HCT116 (cell line): ENCODE data around the gene PHF8. TPM values are rescaled to one million over a fixed set of nuclear protein-coding genes. Genes with fewer than 3 reads are reported as not detected.

Experiments
- ATAC-seq: fragments of 200-7000 bp; cut with Tn5 transposase; 2 replicates; pipeline ENCODE4 v1.9.1; 2020; ENCODE audit warnings: mild to moderate bottlenecking, moderate library complexity
- BruUV-seq: library from RNA; stranded (reverse); fragments of 400-500 nt; replicated peaks from 2 replicates; lab custom pipeline; 2021; lab: Mats Ljungman, UMichigan
- CTCF ChIA-PET: fragments of 300-600 bp; sonication (Branson Sonifier 250); formaldehyde crosslinking; loops from one replicate; lab custom pipeline; 2021; ENCODE audit warnings: antibody characterized with exemption; lab: Charles Lee
- POLR2A ChIA-PET: fragments of 300-600, 350-600 bp; sonication (Branson Sonifier 250); formaldehyde crosslinking; loops from one replicate; lab custom pipeline; 2021; ENCODE audit warnings: antibody characterized with exemption; lab: Charles Lee
- RAD21 ChIA-PET, 2 experiments: fragments of 300-600 bp; sonication (Branson Sonifier 250); formaldehyde crosslinking; loops; one replicate each; lab custom pipeline; 2023; ENCODE audit warnings: low total read pairs in 2 of 2; ENCODE audit not compliant: uncharacterized antibody in 2 of 2, unreplicated experiment in 2 of 2, low non-redundant PET in 1 of 2; lab: Charles Lee
- DNase-seq: peaks from one replicate; pipeline ENCODE4 v3.0.0-alpha.2; 2010; ENCODE audit warnings: low read depth, low spot score
- H2AFZ ChIP-seq: fragments of 200-600 bp; shearing (Covaris generic), sonication (generic); 2 replicates; pipeline ENCODE4 v1.6.1; 2017; ENCODE audit warnings: low read depth, mixed run types, mixed read lengths, antibody characterized with exemption, low read length; ENCODE audit not compliant: poor library complexity, severe bottlenecking
- H3K27ac ChIP-seq: 2 replicates; pipeline ENCODE4 v1.5.1; 2012; ENCODE audit warnings: low read depth, low read length
- H3K27me3 ChIP-seq: fragments of 200-600 bp; sonication (generic); 2 replicates; pipeline ENCODE4 v1.6.1; 2016; ENCODE audit warnings: mixed run types, low read length, mixed read lengths; ENCODE audit not compliant: insufficient read depth
- H3K36me3 ChIP-seq, 2 experiments: fragments of 200-500 bp in 1 of 2; fragments of 200-600 bp in 1 of 2; sonication (Bioruptor generic) in 1 of 2; sonication (generic) in 1 of 2; 2 replicates each; pipeline versions ENCODE4 v1.5.1 to v1.6.1; 2014 to 2016; ENCODE audit warnings: low read length in 2 of 2, inconsistent platforms in 1 of 2, mixed read lengths in 1 of 2, mixed run types in 1 of 2; ENCODE audit not compliant: insufficient read depth in 2 of 2, control insufficient read depth in 1 of 2
- H3K4me1 ChIP-seq, 2 experiments: fragments of 200-600 bp in 1 of 2; sonication (generic) in 1 of 2; 2 replicates each; pipeline versions ENCODE4 v1.5.1 to v1.6.1; 2012 to 2017; ENCODE audit warnings: low read length in 2 of 2, inconsistent platforms in 1 of 2, mild to moderate bottlenecking in 1 of 2, mixed read lengths in 1 of 2, mixed run types in 1 of 2, moderate library complexity in 1 of 2; ENCODE audit not compliant: insufficient read depth in 2 of 2, control insufficient read depth in 1 of 2
- H3K4me2 ChIP-seq: fragments of 200-600 bp; sonication (generic); 2 replicates; pipeline ENCODE4 v1.6.1; 2017; ENCODE audit warnings: mixed run types, low read length, mixed read lengths
- H3K4me3 ChIP-seq, 2 experiments: fragments of 200-600 bp in 1 of 2; sonication (generic) in 1 of 2; replicated peaks in 1 of 2; 2 replicates each; pipeline ENCODE4 v1.5.1; 2011 to 2016; ENCODE audit warnings: low read length in 2 of 2, control low read depth in 1 of 2, low read depth in 1 of 2, mild to moderate bottlenecking in 1 of 2, mixed read lengths in 1 of 2, mixed run types in 1 of 2
- H3K79me2 ChIP-seq: fragments of 200-600 bp; sonication (generic); 2 replicates; pipeline ENCODE4 v1.6.1; 2017; ENCODE audit warnings: mild to moderate bottlenecking, mixed run types, low read length, moderate library complexity, mixed read lengths; ENCODE audit not compliant: insufficient read depth
- H3K9ac ChIP-seq: fragments of 200-600 bp; sonication (generic); 2 replicates; pipeline ENCODE4 v1.6.1; 2016; ENCODE audit warnings: low read length, mixed read lengths
- H3K9me2 ChIP-seq: fragments of 200-600 bp; sonication (generic), shearing (Covaris generic); 2 replicates; pipeline ENCODE4 v1.6.1; 2017; ENCODE audit warnings: mixed run types, mild to moderate bottlenecking, moderate library complexity; ENCODE audit not compliant: insufficient read depth
- H3K9me3 ChIP-seq, 2 experiments: fragments of 200-500 bp in 1 of 2; fragments of 200-600 bp in 1 of 2; sonication (Bioruptor generic) in 1 of 2; sonication (generic) in 1 of 2; 2 replicates each; pipeline ENCODE4 v1.6.1; 2014 to 2017; ENCODE audit warnings: low read length in 2 of 2, mixed read lengths in 2 of 2, inconsistent platforms in 1 of 2, low read depth in 1 of 2, mild to moderate bottlenecking in 1 of 2, mixed run types in 1 of 2, moderate library complexity in 1 of 2; ENCODE audit not compliant: control insufficient read depth in 1 of 2, insufficient read depth in 1 of 2
- H4K20me1 ChIP-seq: fragments of 200-600 bp; sonication (generic), shearing (Covaris generic); 2 replicates; pipeline ENCODE4 v1.6.1; 2017; ENCODE audit warnings: mixed run types, mild to moderate bottlenecking, moderate library complexity; ENCODE audit not compliant: insufficient read depth
- CEBPB ChIP-seq: IDR thresholded peaks from 2 replicates; pipeline ENCODE4 v1.6.1; 2012; ENCODE audit warnings: low read depth
- FOSL1 ChIP-seq: IDR thresholded peaks from 2 replicates; pipeline ENCODE4 v1.6.1; 2012; ENCODE audit warnings: low read depth
- JUND ChIP-seq: IDR thresholded peaks from 2 replicates; pipeline ENCODE4 v1.6.1; 2012
- POLR2A ChIP-seq: IDR thresholded peaks from 2 replicates; pipeline ENCODE4 v1.7.0; 2011; ENCODE audit warnings: borderline replicate concordance; ENCODE audit not compliant: insufficient read depth, insufficient read length; ENCODE audit errors: extremely low read depth
- SIN3A ChIP-seq: IDR thresholded peaks from 2 replicates; pipeline ENCODE4 v1.6.1; 2012; ENCODE audit warnings: low read depth
- SRF ChIP-seq: IDR thresholded peaks from 2 replicates; pipeline ENCODE4 v1.6.1; 2012; ENCODE audit warnings: low read depth
- YY1 ChIP-seq: IDR thresholded peaks from 2 replicates; pipeline ENCODE4 v1.6.1; 2011; ENCODE audit warnings: low read length, low read depth, moderate library complexity, mild to moderate bottlenecking; ENCODE audit not compliant: insufficient replicate concordance; ENCODE audit errors: extremely low read depth
- ZFX ChIP-seq: fragments of 450-650 bp; IDR thresholded peaks from 2 replicates; pipeline ENCODE4 v1.6.1; 2017
- intact Hi-C: fragments of 100-400 bp; cut with micrococcal nuclease; formaldehyde crosslinking; loops from 2 replicates; pipeline ENCODE4 v1.10.0; 2022
- total RNA-seq: library from RNA; stranded (reverse); gene quantifications from one replicate; pipeline ENCODE4 v1.2.1, GENCODE V29; 2021; ENCODE audit not compliant: unreplicated experiment
- TF ChIP-seq, protein P1 (sequence below): IDR thresholded peaks from 2 replicates; pipeline ENCODE4 v1.6.1; 2012
- TF ChIP-seq, protein P2 (sequence below), 3 experiments: fragments of 200-600 bp in 1 of 3; sonication (generic) in 1 of 3; IDR thresholded peaks in 2 of 3; conservative IDR thresholded peaks in 1 of 3; 2 replicates each; pipeline ENCODE4 v1.5.1; 2012 to 2017; ENCODE audit warnings: low read depth in 2 of 3, low read length in 2 of 3, antibody characterized with exemption in 1 of 3, borderline replicate concordance in 1 of 3, control low read depth in 1 of 3, mild to moderate bottlenecking in 1 of 3, mixed read lengths in 1 of 3, mixed run types in 1 of 3, moderate library complexity in 1 of 3; ENCODE audit not compliant: insufficient read depth in 1 of 3

Gene PHF8
- total RNA-seq, 1 experiment from 2014 or later = 28.0 TPM

DNA sequence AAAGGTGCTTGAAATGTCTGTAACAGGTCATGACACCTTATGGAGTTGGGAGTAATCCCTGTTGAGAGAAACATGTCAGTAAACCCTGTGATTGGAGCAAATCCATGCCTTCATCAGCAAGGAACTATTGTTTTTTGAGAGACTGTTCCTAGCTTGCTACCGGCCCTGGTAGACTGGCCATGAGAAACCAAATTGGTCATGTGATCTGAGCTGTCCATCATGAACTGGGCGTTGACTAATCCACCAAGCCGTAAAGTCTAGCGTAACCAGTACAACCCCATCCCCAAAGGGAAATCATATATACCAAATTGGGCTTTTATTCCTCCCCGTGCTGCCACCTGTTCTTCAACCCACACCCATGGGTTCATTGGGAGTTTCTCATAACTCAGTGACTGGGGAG lies 143.7 kb downstream of the PHF8 start:
- H3K4me2 ChIP-seq = no peak overlapping the region
- H3K4me3 ChIP-seq = no peak overlapping the region
- H3K9me3 ChIP-seq = no peaks in the 10 kb centered on the region
- no peaks in the 10 kb centered on the region for H3K9me2 ChIP-seq
- no peaks in the 10 kb centered on the region for H3K79me2 ChIP-seq
- BruUV-seq = no TSS peak
- ATAC-seq (no peak), DNase-seq (no peak)
- intact Hi-C loops = no loop called here
- H3K9ac ChIP-seq = no peak overlapping the region
- H3K36me3 ChIP-seq = no peaks in the 10 kb centered on the region
- RAD21 ChIA-PET = no interaction called here
- TF ChIP-seq POLR2A = no peak
- TF ChIP-seq, protein P1, sequence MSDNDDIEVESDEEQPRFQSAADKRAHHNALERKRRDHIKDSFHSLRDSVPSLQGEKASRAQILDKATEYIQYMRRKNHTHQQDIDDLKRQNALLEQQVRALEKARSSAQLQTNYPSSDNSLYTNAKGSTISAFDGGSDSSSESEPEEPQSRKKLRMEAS = no peak
- no peak for TF ChIP-seq YY1
- TF ChIP-seq JUND = no peak
- TF ChIP-seq FOSL1 = no peak
- TF ChIP-seq, protein P2, sequence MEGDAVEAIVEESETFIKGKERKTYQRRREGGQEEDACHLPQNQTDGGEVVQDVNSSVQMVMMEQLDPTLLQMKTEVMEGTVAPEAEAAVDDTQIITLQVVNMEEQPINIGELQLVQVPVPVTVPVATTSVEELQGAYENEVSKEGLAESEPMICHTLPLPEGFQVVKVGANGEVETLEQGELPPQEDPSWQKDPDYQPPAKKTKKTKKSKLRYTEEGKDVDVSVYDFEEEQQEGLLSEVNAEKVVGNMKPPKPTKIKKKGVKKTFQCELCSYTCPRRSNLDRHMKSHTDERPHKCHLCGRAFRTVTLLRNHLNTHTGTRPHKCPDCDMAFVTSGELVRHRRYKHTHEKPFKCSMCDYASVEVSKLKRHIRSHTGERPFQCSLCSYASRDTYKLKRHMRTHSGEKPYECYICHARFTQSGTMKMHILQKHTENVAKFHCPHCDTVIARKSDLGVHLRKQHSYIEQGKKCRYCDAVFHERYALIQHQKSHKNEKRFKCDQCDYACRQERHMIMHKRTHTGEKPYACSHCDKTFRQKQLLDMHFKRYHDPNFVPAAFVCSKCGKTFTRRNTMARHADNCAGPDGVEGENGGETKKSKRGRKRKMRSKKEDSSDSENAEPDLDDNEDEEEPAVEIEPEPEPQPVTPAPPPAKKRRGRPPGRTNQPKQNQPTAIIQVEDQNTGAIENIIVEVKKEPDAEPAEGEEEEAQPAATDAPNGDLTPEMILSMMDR (IDR thresholded peaks at IDR 0.05 in 2 of 3, conservative IDR thresholded peaks at IDR 0.05 in 1 of 3; ENCODE audit: borderline replicate concordance in 1 of 3, insufficient read depth in 1 of 3, low read depth in 2 of 3, low read length in 2 of 3) = no peak
- TF ChIP-seq CEBPB = no peak
- no peaks in the 10 kb centered on the region for H3K4me1 ChIP-seq
- POLR2A ChIA-PET = no interaction called here
- no peak overlapping the region for H2AFZ ChIP-seq
- no peaks in the 10 kb centered on the region for H3K27me3 ChIP-seq
- CTCF ChIA-PET = no interaction called here
- H4K20me1 ChIP-seq = no peaks in the 10 kb centered on the region
- no peak overlapping the region for H3K27ac ChIP-seq

DNA sequence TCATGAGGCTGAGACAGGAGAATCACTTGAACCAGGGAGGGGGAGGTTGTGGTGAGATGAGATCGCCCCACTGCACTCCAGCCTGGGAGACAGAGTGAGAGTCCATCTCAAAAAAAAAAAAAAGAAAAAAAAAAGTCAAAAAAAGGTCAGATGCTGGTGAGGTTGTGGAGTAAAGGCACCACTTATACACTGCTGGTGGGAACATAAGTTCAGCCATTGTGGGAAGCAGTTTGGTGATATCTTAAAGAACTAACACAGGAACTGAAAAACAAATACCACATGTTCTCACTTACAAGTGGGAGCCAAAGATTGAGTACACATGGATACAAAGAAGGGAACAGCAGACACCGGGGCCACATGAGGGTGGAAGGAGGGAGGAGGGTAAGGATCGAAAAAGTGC lies 149.0 kb downstream of the PHF8 start:
- ChIA-PET RAD21 (no interaction called here), POLR2A (no interaction called here), CTCF (no interaction called here)
- no peak overlapping the region for H3K27ac ChIP-seq
- DNase-seq (no peak), ATAC-seq (no peak)
- no peaks in the 10 kb centered on the region for H4K20me1 ChIP-seq
- no peaks in the 10 kb centered on the region for H3K27me3 ChIP-seq
- H3K36me3 ChIP-seq = no peaks in the 10 kb centered on the region
- intact Hi-C loops = no loop called here
- H3K79me2 ChIP-seq = no peaks in the 10 kb centered on the region
- no peaks in the 10 kb centered on the region for H3K9me2 ChIP-seq
- no peak overlapping the region for H2AFZ ChIP-seq
- TF ChIP-seq CEBPB = no peak
- TF ChIP-seq SIN3A = no peak
- TF ChIP-seq ZFX = no peak
- no peak for TF ChIP-seq SRF
- H3K4me2 ChIP-seq = no peak overlapping the region
- H3K9me3 ChIP-seq = no peaks in the 10 kb centered on the region
- no peak overlapping the region for H3K9ac ChIP-seq
- H3K4me1 ChIP-seq = no peaks in the 10 kb centered on the region
- no TSS peak for BruUV-seq
- H3K4me3 ChIP-seq = no peak overlapping the region

Other genes with a start within 250 kb of the PHF8 start
- gene FAM120C, start 138.8 kb upstream of the PHF8 start, total RNA-seq = 6.1 TPM